ENCODE results near the gene OR10A5. TPM values are rescaled to one million over a fixed set of nuclear protein-coding genes. Genes with fewer than 3 reads are reported as not detected.

OR10A5 gene
- total and polyA plus RNA-seq, 2 of the 13 experiments (the other 11 are each of a cell fraction or from before 2014, with no cell fraction given), result not detected

- TF ChIP-seq, protein P1, sequence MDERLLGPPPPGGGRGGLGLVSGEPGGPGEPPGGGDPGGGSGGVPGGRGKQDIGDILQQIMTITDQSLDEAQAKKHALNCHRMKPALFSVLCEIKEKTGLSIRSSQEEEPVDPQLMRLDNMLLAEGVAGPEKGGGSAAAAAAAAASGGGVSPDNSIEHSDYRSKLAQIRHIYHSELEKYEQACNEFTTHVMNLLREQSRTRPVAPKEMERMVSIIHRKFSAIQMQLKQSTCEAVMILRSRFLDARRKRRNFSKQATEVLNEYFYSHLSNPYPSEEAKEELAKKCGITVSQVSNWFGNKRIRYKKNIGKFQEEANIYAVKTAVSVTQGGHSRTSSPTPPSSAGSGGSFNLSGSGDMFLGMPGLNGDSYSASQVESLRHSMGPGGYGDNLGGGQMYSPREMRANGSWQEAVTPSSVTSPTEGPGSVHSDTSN (CRISPR knock-in tag; IDR thresholded peaks at IDR 0.05), result no peak
- TF ChIP-seq PRPF4 (IDR thresholded peaks at IDR 0.05; ENCODE audit: low read depth, low read length, poor library complexity, severe bottlenecking), result no peak
- no peak for TF ChIP-seq ZNF609 (CRISPR knock-in tag; IDR thresholded peaks at IDR 0.05; ENCODE audit: borderline replicate concordance)
- no peak for TF ChIP-seq ZBTB7B (CRISPR knock-in tag; IDR thresholded peaks at IDR 0.05)
- TF ChIP-seq TBP (CRISPR knock-in tag; IDR thresholded peaks at IDR 0.05), result no peak
Observed at GRCh38 chr11:6875761-6876160, 30.3 kb downstream of the OR10A5 start (continued).

DNA sequence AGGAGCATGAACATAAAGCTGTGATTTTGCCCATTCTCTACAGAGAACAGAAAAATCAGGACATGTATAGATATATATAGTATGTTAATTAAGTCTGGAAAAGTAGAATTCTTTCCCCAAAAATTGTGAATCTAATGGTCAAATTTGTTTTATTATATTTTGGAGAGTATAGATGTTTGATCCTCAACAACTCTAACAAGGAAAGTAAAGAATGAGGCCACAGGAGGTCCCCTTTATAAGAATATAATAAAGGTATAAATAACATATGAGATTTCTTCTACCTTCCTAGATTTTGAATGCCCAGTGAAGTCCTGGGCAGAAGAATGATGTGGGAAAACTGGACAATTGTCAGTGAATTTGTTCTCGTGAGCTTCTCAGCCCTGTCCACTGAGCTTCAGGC is 30.8 kb downstream of the OR10A5 start, which contains the start of gene OR10A4:
Gene OR10A4 (plus strand): TSS at position 301 of the 400 bp plus-strand sequence. CDS start 23 bp downstream, at position 324.
- no TSS peak for BruUV-seq (replicated peaks)
- in situ Hi-C loops (cut with HindIII; ENCODE audit: extremely low pct_ligation_motif_present, low pct_unique_long_range_greater_than_20kb), result no loop called here
- H3K79me2 ChIP-seq (ENCODE audit: insufficient read depth, low read length), result no peaks in the 10 kb centered on the region
- no peak within 1 kb of the TSS for H3K4me3 ChIP-seq (replicated peaks in 1 of 3; ENCODE audit: insufficient read depth in 1 of 3, low read depth in 2 of 3, low read length in 3 of 3)
- WGBS (ENCODE audit: low lambda C conversion rate), result 0% methylated on average over 1 of the region's 1 CpG
- no peak within 1 kb of the TSS for H3K9ac ChIP-seq (ENCODE audit: insufficient read depth, low read depth, low read length)
- H3K27ac ChIP-seq (ENCODE audit: extremely low read length, insufficient read depth, low read length), result no peak within 1 kb of the TSS
- ATAC-seq (no peak), DNase-seq (ENCODE audit: low spot score) (no peak), FAIRE-seq (no peak)
- H3K9me3 ChIP-seq (ENCODE audit: low read length), result no peaks in the 10 kb centered on the region
- no peak within 1 kb of the TSS for H2AFZ ChIP-seq (ENCODE audit: low read length)
- H3K4me1 ChIP-seq (ENCODE audit: insufficient read depth, low read length), result no peaks in the 10 kb centered on the region
- intact Hi-C loops (cut with micrococcal nuclease; ENCODE audit: unreplicated experiment), result no loop called here
- POLR2A ChIA-PET, result no interaction called here
- no peak within 1 kb of the TSS for H3K4me2 ChIP-seq (ENCODE audit: low read depth, low read length)
- no peaks in the 10 kb centered on the region for H3K27me3 ChIP-seq (ENCODE audit: control insufficient read depth in 1 of 2, insufficient read depth in 2 of 2, low read length in 2 of 2)
- no peaks in the 10 kb centered on the region for H4K20me1 ChIP-seq (ENCODE audit: insufficient read depth, low read length)
- CTCF ChIA-PET (ENCODE audit: low intra/inter-chr PET ratio, low total read pairs), result no interaction called here
- no peaks in the 10 kb centered on the region for H3K36me3 ChIP-seq (replicated peaks in 1 of 2; ENCODE audit: control insufficient read depth in 1 of 2, insufficient read depth in 2 of 2, low read length in 2 of 2)
- TF ChIP-seq, protein P2, sequence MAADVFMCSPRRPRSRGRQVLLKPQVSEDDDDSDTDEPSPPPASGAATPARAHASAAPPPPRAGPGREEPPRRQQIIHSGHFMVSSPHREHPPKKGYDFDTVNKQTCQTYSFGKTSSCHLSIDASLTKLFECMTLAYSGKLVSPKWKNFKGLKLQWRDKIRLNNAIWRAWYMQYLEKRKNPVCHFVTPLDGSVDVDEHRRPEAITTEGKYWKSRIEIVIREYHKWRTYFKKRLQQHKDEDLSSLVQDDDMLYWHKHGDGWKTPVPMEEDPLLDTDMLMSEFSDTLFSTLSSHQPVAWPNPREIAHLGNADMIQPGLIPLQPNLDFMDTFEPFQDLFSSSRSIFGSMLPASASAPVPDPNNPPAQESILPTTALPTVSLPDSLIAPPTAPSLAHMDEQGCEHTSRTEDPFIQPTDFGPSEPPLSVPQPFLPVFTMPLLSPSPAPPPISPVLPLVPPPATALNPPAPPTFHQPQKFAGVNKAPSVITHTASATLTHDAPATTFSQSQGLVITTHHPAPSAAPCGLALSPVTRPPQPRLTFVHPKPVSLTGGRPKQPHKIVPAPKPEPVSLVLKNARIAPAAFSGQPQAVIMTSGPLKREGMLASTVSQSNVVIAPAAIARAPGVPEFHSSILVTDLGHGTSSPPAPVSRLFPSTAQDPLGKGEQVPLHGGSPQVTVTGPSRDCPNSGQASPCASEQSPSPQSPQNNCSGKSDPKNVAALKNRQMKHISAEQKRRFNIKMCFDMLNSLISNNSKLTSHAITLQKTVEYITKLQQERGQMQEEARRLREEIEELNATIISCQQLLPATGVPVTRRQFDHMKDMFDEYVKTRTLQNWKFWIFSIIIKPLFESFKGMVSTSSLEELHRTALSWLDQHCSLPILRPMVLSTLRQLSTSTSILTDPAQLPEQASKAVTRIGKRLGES (CRISPR knock-in tag; IDR thresholded peaks at IDR 0.05; ENCODE audit: borderline replicate concordance), result no peak
- no peak for TF ChIP-seq KLF15 (CRISPR knock-in tag; IDR thresholded peaks at IDR 0.05; ENCODE audit: borderline replicate concordance)
- TF ChIP-seq, protein P3, sequence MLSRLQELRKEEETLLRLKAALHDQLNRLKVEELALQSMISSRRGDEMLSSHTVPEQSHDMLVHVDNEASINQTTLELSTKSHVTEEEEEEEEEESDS (CRISPR knock-in tag; IDR thresholded peaks at IDR 0.05; ENCODE audit: borderline replicate concordance), result no peak
- TF ChIP-seq ETV5 (CRISPR knock-in tag; IDR thresholded peaks at IDR 0.05; ENCODE audit: borderline replicate concordance), result no peak

Measured in HepG2 (cell line).